ENCODE results near the gene HBQ1. TPM values are rescaled to one million over a fixed set of nuclear protein-coding genes. Genes with fewer than 3 reads are reported as not detected.
"Not testable (repeated sequence)": the region's sequence is repeated elsewhere in the genome, so short reads cannot be mapped to it uniquely, and the experiment has no call there.

HBQ1 gene
- total RNA-seq, 2 donors from 2014 or later, result not detected

GRCh38 chr16:154217-155030 lies 25.8 kb upstream of the HBQ1 start:
- Histone ChIP-seq H3K4me1 (ENCODE audit: control insufficient read depth in 1 of 2, low read depth in 2 of 2) (peaks cover 3 to 7% of the 10 kb centered on the region in 2 donors), H3K9me3 (no peaks in the 10 kb centered on the region), H3K27ac (no peak overlapping the region), H3K4me3 (peak overlapping the region; percentile 70), H3K36me3 (no peaks in the 10 kb centered on the region), H3K27me3 (replicated peaks; ENCODE audit: insufficient read depth) (peaks cover 4% of the 10 kb centered on the region)
- TF ChIP-seq CTCF (IDR thresholded peaks at IDR 0.05), result no peak
- no peak for DNase-seq (ENCODE audit: low spot score)
- no peak for ATAC-seq (ENCODE audit: insufficient number of reproducible peaks, low FRiP score, low read depth)

GRCh38 chr16:155031-155398 lies 25.2 kb upstream of the HBQ1 start:
- H3K9me3 ChIP-seq, result no peaks in the 10 kb centered on the region
- no peak for DNase-seq (ENCODE audit: low spot score)
- H3K36me3 ChIP-seq, result no peaks in the 10 kb centered on the region
- TF ChIP-seq CTCF (IDR thresholded peaks at IDR 0.05), result no peak
- peak overlapping the region; percentile 70 for H3K4me3 ChIP-seq
- no peak overlapping the region for H3K27ac ChIP-seq
- H3K27me3 ChIP-seq (replicated peaks; ENCODE audit: insufficient read depth), result peaks cover 4% of the 10 kb centered on the region
- no peak for ATAC-seq (ENCODE audit: insufficient number of reproducible peaks, low FRiP score, low read depth)
- H3K4me1 ChIP-seq (ENCODE audit: control insufficient read depth in 1 of 2, low read depth in 2 of 2), result peaks cover 3 to 7% of the 10 kb centered on the region in 2 donors

GRCh38 chr16:159136-159849 lies 21.0 kb upstream of the HBQ1 start:
- peaks cover 4% of the 10 kb centered on the region for H3K27me3 ChIP-seq (replicated peaks; ENCODE audit: insufficient read depth)
- no peak for TF ChIP-seq CTCF (IDR thresholded peaks at IDR 0.05)
- no peak overlapping the region for H3K27ac ChIP-seq
- peaks cover 2 to 6% of the 10 kb centered on the region in 2 donors for H3K4me1 ChIP-seq (ENCODE audit: control insufficient read depth in 1 of 2, low read depth in 2 of 2)
- H3K9me3 ChIP-seq, result no peaks in the 10 kb centered on the region
- H3K4me3 ChIP-seq, result no peak overlapping the region
- no peaks in the 10 kb centered on the region for H3K36me3 ChIP-seq
- DNase-seq (ENCODE audit: low spot score), result no peak
- ATAC-seq (ENCODE audit: insufficient number of reproducible peaks, low FRiP score, low read depth), result no peak

GRCh38 chr16:160242-160641 lies 20.0 kb upstream of the HBQ1 start:
- H3K4me1 ChIP-seq (ENCODE audit: control insufficient read depth in 1 of 2, low read depth in 2 of 2); H3K4me3 ChIP-seq; DNase-seq (ENCODE audit: low spot score); H3K27ac ChIP-seq; H3K9me3 ChIP-seq; H3K36me3 ChIP-seq; ATAC-seq (ENCODE audit: insufficient number of reproducible peaks, low FRiP score, low read depth); H3K27me3 ChIP-seq (replicated peaks; ENCODE audit: insufficient read depth): not testable (repeated sequence)

GRCh38 chr16:160691-161190 lies 19.5 kb upstream of the HBQ1 start:
- Histone ChIP-seq H3K9me3 (no peaks in the 10 kb centered on the region), H3K27ac (no peak overlapping the region), H3K36me3 (no peaks in the 10 kb centered on the region), H3K4me1 (ENCODE audit: control insufficient read depth in 1 of 2, low read depth in 2 of 2) (peaks cover 8 to 9% of the 10 kb centered on the region in 2 donors), H3K4me3 (no peak overlapping the region), H3K27me3 (replicated peaks; ENCODE audit: insufficient read depth) (peaks cover 12% of the 10 kb centered on the region)
- ATAC-seq (ENCODE audit: insufficient number of reproducible peaks, low FRiP score, low read depth) (no peak), DNase-seq (ENCODE audit: low spot score) (no peak)
- no peak for TF ChIP-seq CTCF (IDR thresholded peaks at IDR 0.05)
